OCI-LY7 (cell line): ENCODE results near the gene MAP3K2. TPM values are rescaled to one million over a fixed set of nuclear protein-coding genes. Genes with fewer than 3 reads are reported as not detected.

Experiments used
- BruUV-seq: library from RNA; stranded (reverse); fragments of 400-500 nt; replicated peaks from 2 replicates; lab custom pipeline; 2021; lab: Mats Ljungman, UMichigan
- CTCF ChIA-PET: fragments of 300-600 bp; sonication (Branson Sonifier 250); formaldehyde crosslinking; loops from one replicate; lab custom pipeline; 2022; ENCODE audit warnings: antibody characterized with exemption; ENCODE audit not compliant: unreplicated experiment; lab: Charles Lee
- POLR2A ChIA-PET: fragments of 300-600 bp; sonication (Branson Sonifier 250); formaldehyde crosslinking; loops from one replicate; lab custom pipeline; 2022; ENCODE audit warnings: antibody characterized with exemption; lab: Charles Lee
- DNase-seq: peaks from one replicate; pipeline ENCODE4 v3.0.0-alpha.2; 2015; ENCODE audit warnings: low spot score
- H2AFZ ChIP-seq: fragments of 200-600 bp; sonication (generic), shearing (Covaris generic); 2 replicates; pipeline ENCODE4 v1.6.1; 2014; ENCODE audit warnings: mild to moderate bottlenecking, antibody characterized with exemption, low read length, moderate library complexity
- H3K27ac ChIP-seq: fragments of 200-600 bp; sonication (generic); 2 replicates; pipeline ENCODE4 v1.5.1; 2014; ENCODE audit warnings: mixed run types, low read depth, mild to moderate bottlenecking, moderate library complexity, low read length, inconsistent platforms; ENCODE audit not compliant: poor library complexity, severe bottlenecking
- H3K36me3 ChIP-seq: fragments of 200-600 bp; sonication (generic); 2 replicates; pipeline ENCODE4 v1.6.1; 2014; ENCODE audit warnings: mild to moderate bottlenecking, antibody characterized with exemption, low read length, moderate library complexity, mixed read lengths; ENCODE audit not compliant: insufficient read depth
- H3K4me1 ChIP-seq: fragments of 200-600 bp; sonication (generic); 2 replicates; pipeline ENCODE4 v1.5.1; 2014; ENCODE audit warnings: mild to moderate bottlenecking, low read length; ENCODE audit not compliant: insufficient read depth, poor library complexity, severe bottlenecking
- H3K4me2 ChIP-seq: fragments of 200-600 bp; sonication (generic); 2 replicates; pipeline ENCODE4 v1.6.1; 2014; ENCODE audit warnings: mild to moderate bottlenecking, low read length
- H3K4me3 ChIP-seq: fragments of 200-600 bp; sonication (generic); 2 replicates; pipeline ENCODE4 v1.5.1; 2014; ENCODE audit warnings: mild to moderate bottlenecking, low read depth, low read length; ENCODE audit not compliant: poor library complexity, severe bottlenecking
- H3K79me2 ChIP-seq: fragments of 200-600 bp; sonication (generic); 2 replicates; pipeline ENCODE4 v1.6.1; 2016; ENCODE audit warnings: low read depth, mild to moderate bottlenecking, low read length, moderate library complexity, mixed read lengths; ENCODE audit not compliant: insufficient read depth
- H3K9me2 ChIP-seq: fragments of 200-600 bp; sonication (generic); 2 replicates; pipeline ENCODE4 v1.6.1; 2016; ENCODE audit warnings: mild to moderate bottlenecking, low read length, mixed read lengths; ENCODE audit not compliant: insufficient read depth
- H3K9me3 ChIP-seq: fragments of 200-600 bp; sonication (generic); 2 replicates; pipeline ENCODE4 v1.6.1; 2014; ENCODE audit warnings: mild to moderate bottlenecking, mixed run types, low read length, mixed read lengths
- H4K20me1 ChIP-seq: fragments of 200-600 bp; sonication (generic); 2 replicates; pipeline ENCODE4 v1.6.1; 2014; ENCODE audit warnings: mild to moderate bottlenecking, antibody characterized with exemption, low read length, moderate library complexity, mixed read lengths; ENCODE audit not compliant: insufficient read depth
- EZH2phosphoT487 ChIP-seq: fragments of 200-600 bp; sonication (generic); IDR thresholded peaks from 2 replicates; pipeline ENCODE4 v1.6.1; 2018; ENCODE audit warnings: low read depth, borderline replicate concordance, mild to moderate bottlenecking, mixed run types, antibody characterized with exemption, low read length, moderate library complexity, mixed read lengths
- intact Hi-C: fragments of 100-400 bp; cut with micrococcal nuclease; formaldehyde crosslinking; loops from one replicate; pipeline ENCODE4 v1.10.0; 2022; ENCODE audit not compliant: unreplicated experiment
- total RNA-seq, 2 experiments: library from RNA; depleted of rRNA in 1 of 2; stranded (reverse); fragments of >200 nt in 1 of 2; shearing (Covaris generic) in 1 of 2; gene quantifications; 2 replicates each; pipeline ENCODE4 v1.2.3, GENCODE V29; 2014 to 2022
- TF ChIP-seq, protein P1 (sequence below): fragments of 200-600 bp; sonication (generic); conservative IDR thresholded peaks from 2 replicates; pipeline ENCODE4 v1.5.1; 2014; ENCODE audit warnings: mild to moderate bottlenecking, antibody characterized with exemption, low read length, moderate library complexity, mixed read lengths

Gene MAP3K2
- total RNA-seq, 2 experiments from 2014 or later: 33.2 to 52.5 TPM

DNA sequence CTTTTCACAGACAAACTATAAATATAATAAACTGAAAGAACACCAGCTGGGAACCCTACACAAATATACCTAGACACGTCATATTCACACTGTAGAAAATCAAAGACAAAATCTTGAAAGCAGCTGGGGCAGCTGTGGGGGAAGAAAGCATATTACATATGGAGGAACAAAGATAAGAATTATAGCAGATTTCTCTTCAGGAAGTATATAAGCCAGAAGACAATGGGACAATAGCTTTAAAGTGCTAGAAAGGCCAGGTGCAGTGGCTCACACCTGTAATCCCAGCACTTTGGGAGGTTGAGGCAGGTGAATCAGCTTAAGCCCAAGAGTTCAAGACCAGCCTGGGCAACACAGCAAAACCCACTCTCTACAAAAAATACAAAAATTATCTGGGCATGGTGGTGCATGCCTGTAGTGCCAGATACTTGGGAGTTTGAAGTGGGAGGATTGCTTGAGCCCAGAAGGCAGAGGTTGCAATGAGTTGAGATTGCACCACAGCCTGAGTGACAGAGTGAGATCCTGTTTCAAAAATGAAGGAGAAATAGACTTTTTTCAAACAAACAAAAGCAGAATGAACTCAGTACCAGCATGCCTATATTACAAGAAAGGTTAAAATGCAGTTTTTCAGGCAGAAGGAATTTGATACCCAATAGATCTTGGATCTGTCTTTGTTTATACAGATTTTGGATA is 67.0 kb downstream of the MAP3K2 start:
- POLR2A ChIA-PET: interaction anchor here (0.9 kb wide), 1 partner anchor 115 kb away, joined by 3 read pairs; no protein-coding TSS in a partner anchor
- TF ChIP-seq, protein P1, sequence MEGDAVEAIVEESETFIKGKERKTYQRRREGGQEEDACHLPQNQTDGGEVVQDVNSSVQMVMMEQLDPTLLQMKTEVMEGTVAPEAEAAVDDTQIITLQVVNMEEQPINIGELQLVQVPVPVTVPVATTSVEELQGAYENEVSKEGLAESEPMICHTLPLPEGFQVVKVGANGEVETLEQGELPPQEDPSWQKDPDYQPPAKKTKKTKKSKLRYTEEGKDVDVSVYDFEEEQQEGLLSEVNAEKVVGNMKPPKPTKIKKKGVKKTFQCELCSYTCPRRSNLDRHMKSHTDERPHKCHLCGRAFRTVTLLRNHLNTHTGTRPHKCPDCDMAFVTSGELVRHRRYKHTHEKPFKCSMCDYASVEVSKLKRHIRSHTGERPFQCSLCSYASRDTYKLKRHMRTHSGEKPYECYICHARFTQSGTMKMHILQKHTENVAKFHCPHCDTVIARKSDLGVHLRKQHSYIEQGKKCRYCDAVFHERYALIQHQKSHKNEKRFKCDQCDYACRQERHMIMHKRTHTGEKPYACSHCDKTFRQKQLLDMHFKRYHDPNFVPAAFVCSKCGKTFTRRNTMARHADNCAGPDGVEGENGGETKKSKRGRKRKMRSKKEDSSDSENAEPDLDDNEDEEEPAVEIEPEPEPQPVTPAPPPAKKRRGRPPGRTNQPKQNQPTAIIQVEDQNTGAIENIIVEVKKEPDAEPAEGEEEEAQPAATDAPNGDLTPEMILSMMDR: no peak
- TF ChIP-seq EZH2phosphoT487: no peak
- Histone ChIP-seq H3K4me3 (no peak overlapping the region), H3K9me3 (peaks cover 12% of the 10 kb centered on the region; the same call in 1 of the 2 replicates), H4K20me1 (no peaks in the 10 kb centered on the region), H2AFZ (no peak overlapping the region), H3K27ac (no peak overlapping the region), H3K4me2 (no peak overlapping the region), H3K36me3 (peaks cover 90% of the 10 kb centered on the region), H3K4me1 (no peaks in the 10 kb centered on the region), H3K9me2 (no peaks in the 10 kb centered on the region), H3K79me2 (no peaks in the 10 kb centered on the region)
- BruUV-seq: no TSS peak
- CTCF ChIA-PET: no interaction called here
- intact Hi-C loops: no loop called here
- DNase-seq: no peak

DNA sequence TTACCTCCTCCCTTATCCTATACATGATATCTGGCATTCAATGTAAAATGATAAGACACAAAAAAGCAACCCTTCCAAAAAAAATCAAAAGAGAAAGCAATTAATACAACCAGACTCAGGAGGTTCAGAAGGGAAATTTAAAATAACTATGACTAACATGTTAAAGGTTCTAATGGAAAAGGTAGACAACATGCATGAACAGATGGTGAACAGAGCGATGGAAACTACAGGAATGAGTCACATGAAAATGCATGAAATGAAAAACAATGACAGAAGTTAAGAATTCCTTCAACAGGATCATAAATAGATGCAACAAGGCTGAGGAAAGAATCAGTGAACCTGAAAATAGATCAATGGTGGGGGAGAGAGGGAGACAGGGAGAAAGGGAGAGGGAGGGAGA is 67.7 kb downstream of the MAP3K2 start:
- H3K27ac ChIP-seq: no peak overlapping the region
- intact Hi-C loops: no loop called here
- ChIA-PET CTCF (no interaction called here), POLR2A (interaction anchor here (0.7 kb wide), 1 partner anchor 166 kb away, joined by 4 read pairs; no protein-coding TSS in a partner anchor)
- peaks cover 12% of the 10 kb centered on the region; the same call in 1 of the 2 replicates for H3K9me3 ChIP-seq
- no peak overlapping the region for H3K4me3 ChIP-seq
- BruUV-seq: no TSS peak
- DNase-seq: no peak
- no peaks in the 10 kb centered on the region for H3K4me1 ChIP-seq
- H3K4me2 ChIP-seq: no peak overlapping the region
- no peak overlapping the region for H2AFZ ChIP-seq
- H3K9me2 ChIP-seq: no peaks in the 10 kb centered on the region
- no peak for TF ChIP-seq EZH2phosphoT487
- TF ChIP-seq, protein P1: no peak
- peaks cover 89% of the 10 kb centered on the region for H3K36me3 ChIP-seq
- H3K79me2 ChIP-seq: no peaks in the 10 kb centered on the region
- no peaks in the 10 kb centered on the region for H4K20me1 ChIP-seq
